PC-3 (cell line): ENCODE data around the gene TRIM52. TPM values are rescaled to one million over a fixed set of nuclear protein-coding genes. Genes with fewer than 3 reads are reported as not detected.

Experiments
- ATAC-seq: fragments of 200-7000 bp; cut with Tn5 transposase; 2 replicates; pipeline ENCODE4 v1.9.1; 2020; ENCODE audit warnings: mild to moderate bottlenecking, moderate library complexity
- BruUV-seq: library from RNA; stranded (reverse); fragments of 400-500 nt; replicated peaks from 2 replicates; lab custom pipeline; 2021; lab: Mats Ljungman, UMichigan
- CTCF ChIA-PET: fragments of 300-600 bp; sonication (Branson Sonifier 250); formaldehyde crosslinking; loops from one replicate; lab custom pipeline; 2022; ENCODE audit warnings: antibody characterized with exemption; lab: Charles Lee
- POLR2A ChIA-PET: fragments of 300-600 bp; sonication (Branson Sonifier 250); formaldehyde crosslinking; loops from one replicate; lab custom pipeline; 2022; ENCODE audit warnings: antibody characterized with exemption; ENCODE audit not compliant: unreplicated experiment; lab: Charles Lee
- DNase-seq: peaks from one replicate; pipeline ENCODE4 v3.0.0-alpha.2; 2015
- H2AFZ ChIP-seq: fragments of 300-600 bp; sonication (generic); 2 replicates; pipeline ENCODE4 v1.6.0; 2016; ENCODE audit warnings: antibody characterized with exemption, low read length
- H3F3A ChIP-seq: fragments of 300-600 bp; sonication (generic); one replicate; pipeline ENCODE4 v1.6.0; 2017; ENCODE audit warnings: antibody characterized with exemption, low read length, control low read depth, mild to moderate bottlenecking; ENCODE audit not compliant: unreplicated experiment
- H3K27ac ChIP-seq: fragments of 300-600 bp; sonication (generic); 2 replicates; pipeline ENCODE4 v1.5.1; 2016; ENCODE audit warnings: mild to moderate bottlenecking, low read length
- H3K27me3 ChIP-seq: fragments of 300-600 bp; sonication (generic); 2 replicates; pipeline ENCODE4 v1.6.1; 2016; ENCODE audit warnings: low read length, mixed read lengths
- H3K36me3 ChIP-seq: fragments of 300-600 bp; sonication (generic); 2 replicates; pipeline ENCODE4 v1.6.1; 2016; ENCODE audit warnings: low read depth, mixed run types, low read length, mixed read lengths
- H3K4me1 ChIP-seq: fragments of 300-600 bp; sonication (generic); 2 replicates; pipeline ENCODE4 v1.5.1; 2016; ENCODE audit warnings: low read length; ENCODE audit not compliant: insufficient read depth
- H3K4me2 ChIP-seq: fragments of 300-600 bp; sonication (generic); 2 replicates; pipeline ENCODE4 v1.6.0; 2016; ENCODE audit warnings: low read length
- H3K4me3 ChIP-seq: fragments of 300-600 bp; sonication (generic); 2 replicates; pipeline ENCODE4 v1.5.1; 2016; ENCODE audit warnings: mild to moderate bottlenecking, low read length, mixed read lengths
- H3K79me2 ChIP-seq: fragments of 300-600 bp; sonication (generic); 2 replicates; pipeline ENCODE4 v1.6.1; 2017; ENCODE audit warnings: low read length, mixed read lengths
- H3K9ac ChIP-seq: fragments of 300-600 bp; sonication (generic); 2 replicates; pipeline ENCODE4 v1.6.0; 2016; ENCODE audit warnings: mild to moderate bottlenecking, low read length
- H3K9me2 ChIP-seq: fragments of 300-600 bp; sonication (generic); replicated peaks from 2 replicates; pipeline ENCODE4 v1.6.1; 2016; ENCODE audit warnings: mixed run types, low read length, mixed read lengths
- H3K9me3 ChIP-seq: fragments of 300-600 bp; sonication (generic); 2 replicates; pipeline ENCODE4 v1.6.1; 2016; ENCODE audit warnings: low read length, mixed read lengths
- H4K20me1 ChIP-seq: fragments of 300-600 bp; sonication (generic); 2 replicates; pipeline ENCODE4 v1.6.1; 2016; ENCODE audit warnings: low read length, mixed read lengths
- EZH2 ChIP-seq: fragments of 300-600 bp; sonication (generic); IDR thresholded peaks from one replicate; pipeline ENCODE4 v1.6.1; 2017; ENCODE audit warnings: antibody characterized with exemption, mild to moderate bottlenecking, low read length; ENCODE audit not compliant: unreplicated experiment
- EZH2phosphoT487 ChIP-seq: fragments of 300-600 bp; sonication (generic); IDR thresholded peaks from 2 replicates; pipeline ENCODE4 v1.6.1; 2018; ENCODE audit warnings: mild to moderate bottlenecking, antibody characterized with exemption, low read length, borderline replicate concordance
- intact Hi-C: fragments of 100-400 bp; cut with micrococcal nuclease; formaldehyde crosslinking; loops from 2 replicates; pipeline ENCODE4 v1.9.0; 2023
- total RNA-seq: library from RNA; depleted of rRNA; stranded (reverse); fragments of >200 nt; gene quantifications from 2 replicates; pipeline ENCODE4 v1.2.3, GENCODE V29; 2014
- TF ChIP-seq, protein P1 (sequence below): fragments of 300-600 bp; sonication (generic); conservative IDR thresholded peaks from 2 replicates; pipeline ENCODE4 v1.5.1; 2017; ENCODE audit warnings: antibody characterized with exemption, low read depth, mild to moderate bottlenecking, low read length

The TRIM52 gene
- total RNA-seq, 1 experiment from 2014 or later: 4.4 TPM

DNA sequence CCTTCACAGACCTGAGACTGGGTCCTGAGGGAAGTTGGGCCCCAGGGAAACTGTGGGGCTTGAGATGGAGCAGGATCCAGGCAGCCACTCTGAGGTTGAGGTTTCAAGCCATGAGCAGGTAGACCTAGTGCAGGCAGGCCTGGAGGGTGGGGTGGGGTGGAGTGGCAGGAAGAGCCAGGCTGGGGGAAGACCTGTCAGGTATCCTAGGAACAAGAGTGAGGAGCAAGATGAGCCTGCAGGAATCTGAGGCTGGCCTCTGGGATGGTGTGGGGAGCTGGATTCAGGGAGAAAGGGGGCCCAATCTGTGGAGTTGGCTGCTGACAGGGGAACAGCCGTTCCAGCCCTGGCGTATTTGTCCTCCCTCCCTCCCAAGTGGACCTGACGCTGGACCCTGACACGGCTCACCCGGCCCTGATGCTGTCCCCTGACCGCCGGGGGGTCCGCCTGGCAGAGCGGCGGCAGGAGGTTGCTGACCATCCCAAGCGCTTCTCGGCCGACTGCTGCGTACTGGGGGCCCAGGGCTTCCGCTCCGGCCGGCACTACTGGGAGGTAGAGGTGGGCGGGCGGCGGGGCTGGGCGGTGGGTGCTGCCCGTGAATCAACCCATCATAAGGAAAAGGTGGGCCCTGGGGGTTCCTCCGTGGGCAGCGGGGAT lies 27.0 kb downstream of the TRIM52 start:
- TF ChIP-seq EZH2 (no peak), EZH2phosphoT487 (no peak)
- TF ChIP-seq, protein P1, sequence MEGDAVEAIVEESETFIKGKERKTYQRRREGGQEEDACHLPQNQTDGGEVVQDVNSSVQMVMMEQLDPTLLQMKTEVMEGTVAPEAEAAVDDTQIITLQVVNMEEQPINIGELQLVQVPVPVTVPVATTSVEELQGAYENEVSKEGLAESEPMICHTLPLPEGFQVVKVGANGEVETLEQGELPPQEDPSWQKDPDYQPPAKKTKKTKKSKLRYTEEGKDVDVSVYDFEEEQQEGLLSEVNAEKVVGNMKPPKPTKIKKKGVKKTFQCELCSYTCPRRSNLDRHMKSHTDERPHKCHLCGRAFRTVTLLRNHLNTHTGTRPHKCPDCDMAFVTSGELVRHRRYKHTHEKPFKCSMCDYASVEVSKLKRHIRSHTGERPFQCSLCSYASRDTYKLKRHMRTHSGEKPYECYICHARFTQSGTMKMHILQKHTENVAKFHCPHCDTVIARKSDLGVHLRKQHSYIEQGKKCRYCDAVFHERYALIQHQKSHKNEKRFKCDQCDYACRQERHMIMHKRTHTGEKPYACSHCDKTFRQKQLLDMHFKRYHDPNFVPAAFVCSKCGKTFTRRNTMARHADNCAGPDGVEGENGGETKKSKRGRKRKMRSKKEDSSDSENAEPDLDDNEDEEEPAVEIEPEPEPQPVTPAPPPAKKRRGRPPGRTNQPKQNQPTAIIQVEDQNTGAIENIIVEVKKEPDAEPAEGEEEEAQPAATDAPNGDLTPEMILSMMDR: no peak
- Histone ChIP-seq H3K27ac (no peak overlapping the region), H3K4me2 (no peak overlapping the region), H3K36me3 (peaks cover 42% of the 10 kb centered on the region), H3K4me3 (no peak overlapping the region), H3K9me3 (no peaks in the 10 kb centered on the region), H3K27me3 (no peaks in the 10 kb centered on the region), H2AFZ (no peak overlapping the region), H3K4me1 (no peaks in the 10 kb centered on the region), H3F3A (peaks cover 14% of the 10 kb centered on the region), H4K20me1 (peaks cover 32% of the 10 kb centered on the region), H3K9ac (no peak overlapping the region), H3K79me2 (peaks cover 4% of the 10 kb centered on the region), H3K9me2 (no peaks in the 10 kb centered on the region)
- DNase-seq: no peak
- POLR2A ChIA-PET: no interaction called here
- ATAC-seq: peak; percentile 21
- BruUV-seq: no TSS peak
- CTCF ChIA-PET: no interaction called here
- intact Hi-C loops: no loop called here

DNA sequence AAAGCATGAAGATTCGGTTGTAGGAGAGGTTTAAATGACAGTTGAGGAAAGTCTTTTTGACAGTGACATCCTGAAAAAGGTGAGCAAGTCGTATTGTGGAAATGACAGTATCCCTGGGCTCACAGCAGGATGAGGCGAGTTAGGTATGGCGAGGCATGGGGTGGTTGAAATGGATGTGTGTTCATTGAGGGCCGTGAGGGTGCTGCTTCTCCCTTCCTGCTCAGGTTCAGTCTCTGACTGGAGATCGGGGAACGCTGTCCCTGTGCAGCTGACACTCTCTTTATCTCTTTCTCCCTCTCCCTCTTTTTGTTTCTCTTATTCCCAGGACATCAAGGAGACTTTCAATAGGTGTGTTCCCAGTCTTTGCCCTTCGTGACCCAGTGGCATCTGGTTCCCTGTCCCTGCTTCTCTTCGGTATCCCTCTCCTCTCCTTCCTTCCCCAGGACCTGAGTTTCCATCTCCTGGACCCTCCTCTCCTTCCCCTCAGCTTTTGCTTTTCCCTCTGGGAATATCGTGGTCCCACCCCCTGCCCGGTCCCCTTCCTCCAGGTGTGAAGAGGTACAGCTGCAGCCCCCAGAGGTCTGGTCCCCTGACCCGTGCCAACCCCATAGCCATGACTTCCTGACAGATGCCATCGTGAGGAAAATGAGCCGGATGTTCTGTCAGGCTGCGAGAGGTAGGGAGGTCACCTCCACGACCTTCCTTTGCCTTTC lies 27.7 kb downstream of the TRIM52 start:
- Histone ChIP-seq H3K4me3 (no peak overlapping the region), H3K27me3 (no peaks in the 10 kb centered on the region), H3K9me3 (no peaks in the 10 kb centered on the region), H3K79me2 (no peaks in the 10 kb centered on the region; the same call in 1 of the 2 replicates), H3K4me2 (no peak overlapping the region), H3K9me2 (no peaks in the 10 kb centered on the region), H2AFZ (no peak overlapping the region), H3F3A (peaks cover 14% of the 10 kb centered on the region), H3K27ac (no peak overlapping the region), H4K20me1 (peaks cover 25% of the 10 kb centered on the region), H3K9ac (no peak overlapping the region), H3K4me1 (no peaks in the 10 kb centered on the region), H3K36me3 (peaks cover 36% of the 10 kb centered on the region)
- ATAC-seq (no peak), DNase-seq (no peak)
- ChIA-PET CTCF (no interaction called here), POLR2A (no interaction called here)
- BruUV-seq: no TSS peak
- TF ChIP-seq EZH2phosphoT487 (no peak), EZH2 (no peak)
- TF ChIP-seq, protein P1: no peak
- intact Hi-C loops: no loop called here

DNA sequence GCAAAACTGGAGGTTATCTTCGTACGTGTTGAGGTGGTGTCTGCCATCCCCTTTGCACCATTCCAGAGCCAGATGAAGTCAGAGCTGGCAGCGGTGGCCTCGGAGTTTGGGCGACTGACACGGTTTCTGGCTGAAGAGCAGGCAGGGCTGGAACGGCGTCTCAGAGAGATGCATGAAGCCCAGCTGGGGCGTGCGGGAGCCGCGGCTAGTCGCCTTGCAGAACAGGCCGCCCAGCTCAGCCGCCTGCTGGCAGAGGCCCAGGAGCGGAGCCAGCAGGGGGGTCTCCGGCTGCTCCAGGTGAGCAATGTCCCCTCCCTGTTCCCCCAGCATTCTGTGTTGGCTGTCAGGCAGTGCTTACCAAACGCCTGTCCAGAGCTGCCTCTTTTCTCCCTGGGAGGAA lies 28.4 kb downstream of the TRIM52 start:
- ChIA-PET CTCF (no interaction called here), POLR2A (no interaction called here)
- Histone ChIP-seq H3K79me2 (0 out of 2 replicates have a peak, but pooled peaks cover 2% of the 10 kb centered on the region), H3K4me1 (no peaks in the 10 kb centered on the region), H3K36me3 (peaks cover 29% of the 10 kb centered on the region), H3K9me2 (no peaks in the 10 kb centered on the region), H3K9ac (no peak overlapping the region), H3K4me2 (no peak overlapping the region), H3K27me3 (no peaks in the 10 kb centered on the region), H3F3A (peaks cover 14% of the 10 kb centered on the region), H4K20me1 (peaks cover 18% of the 10 kb centered on the region), H2AFZ (no peak overlapping the region), H3K4me3 (no peak overlapping the region), H3K27ac (no peak overlapping the region), H3K9me3 (no peaks in the 10 kb centered on the region)
- TF ChIP-seq EZH2 (no peak), EZH2phosphoT487 (no peak)
- TF ChIP-seq, protein P1: no peak
- no peak for DNase-seq
- BruUV-seq: no TSS peak
- no peak for ATAC-seq
- intact Hi-C loops: no loop called here
